Measurements from ENCODE around the gene RGMB. TPM values are rescaled to one million over a fixed set of nuclear protein-coding genes. Genes with fewer than 3 reads are reported as not detected.

The RGMB gene
- 10.3 and 18.0 TPM in 2 replicates for total RNA-seq

GRCh38 chr5:98773464-98774191 lies at the start of gene RGMB:
Gene RGMB, plus strand, starts transcription at chr5:98773663. Its CDS starts 408 bp downstream, at chr5:98774071.

Other genes starting within 250 kb of the RGMB start
- 103 TPM in 2 replicates for gene CHD1, start 155.3 kb downstream of the RGMB start, total RNA-seq

All from nasal cavity respiratory epithelium epithelial cell of viscerocranial mucosa (primary cell).